Bone marrow (tissue), 2 donors: Measurements from ENCODE around the gene ABCF2.

Source experiments
- DNase-seq, 2 donors: peaks; one replicate each; lab custom pipeline; 2025; lab: John Stamatoyannopoulos, UW

Gene ABCF2

DNA sequence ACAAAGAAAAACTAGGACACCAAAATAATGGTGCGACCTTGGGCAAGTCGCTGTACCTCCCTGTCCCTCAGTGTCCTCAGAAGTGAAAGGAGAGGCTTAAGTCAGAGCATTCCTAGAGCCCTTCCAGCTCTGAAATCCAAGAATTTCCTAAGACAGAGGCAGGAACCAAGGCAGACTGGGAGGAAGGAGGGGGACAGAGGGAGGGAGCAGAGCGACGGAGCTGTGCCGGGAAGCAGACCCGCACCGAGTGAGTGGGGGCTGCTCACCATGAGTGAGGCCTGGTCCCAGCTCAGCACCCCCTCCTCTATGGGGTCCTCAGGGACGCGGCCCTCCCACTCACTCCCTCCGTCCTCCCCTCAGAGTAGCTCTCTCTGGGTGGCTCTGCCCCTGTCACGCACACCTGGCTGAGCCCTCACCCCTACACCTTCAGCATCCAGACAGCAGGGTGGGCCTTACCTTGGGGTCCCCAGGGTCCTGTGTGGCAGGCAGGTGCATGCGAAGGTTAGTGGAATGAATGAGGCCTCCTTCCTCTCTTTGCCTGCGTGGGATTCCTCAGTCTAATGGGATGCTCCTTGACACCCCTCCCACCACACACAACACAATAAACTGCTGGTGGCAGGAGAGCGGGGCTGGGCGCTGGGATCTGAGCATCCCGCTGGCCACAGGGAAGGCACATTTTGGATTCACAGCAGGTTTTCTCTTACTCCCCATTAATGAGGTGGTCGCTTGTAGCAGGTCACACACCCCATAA is 26.1 kb upstream of the ABCF2 start:
- DNase-seq: no peak

DNA sequence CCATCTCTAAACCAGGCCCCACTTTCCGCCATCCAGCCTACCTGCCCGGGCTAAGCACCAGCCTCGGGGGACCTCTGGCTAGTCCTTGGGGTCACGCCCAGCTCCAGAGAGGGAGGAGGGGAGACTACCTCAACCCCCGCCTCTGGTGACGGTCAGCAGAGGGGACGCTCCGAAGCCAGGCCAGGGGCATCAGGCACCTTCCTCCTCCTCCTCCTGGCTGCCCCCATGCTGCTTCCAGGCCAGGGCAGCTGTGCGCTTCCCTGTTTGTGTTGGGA is 25.5 kb upstream of the ABCF2 start:
- no peak for DNase-seq

DNA sequence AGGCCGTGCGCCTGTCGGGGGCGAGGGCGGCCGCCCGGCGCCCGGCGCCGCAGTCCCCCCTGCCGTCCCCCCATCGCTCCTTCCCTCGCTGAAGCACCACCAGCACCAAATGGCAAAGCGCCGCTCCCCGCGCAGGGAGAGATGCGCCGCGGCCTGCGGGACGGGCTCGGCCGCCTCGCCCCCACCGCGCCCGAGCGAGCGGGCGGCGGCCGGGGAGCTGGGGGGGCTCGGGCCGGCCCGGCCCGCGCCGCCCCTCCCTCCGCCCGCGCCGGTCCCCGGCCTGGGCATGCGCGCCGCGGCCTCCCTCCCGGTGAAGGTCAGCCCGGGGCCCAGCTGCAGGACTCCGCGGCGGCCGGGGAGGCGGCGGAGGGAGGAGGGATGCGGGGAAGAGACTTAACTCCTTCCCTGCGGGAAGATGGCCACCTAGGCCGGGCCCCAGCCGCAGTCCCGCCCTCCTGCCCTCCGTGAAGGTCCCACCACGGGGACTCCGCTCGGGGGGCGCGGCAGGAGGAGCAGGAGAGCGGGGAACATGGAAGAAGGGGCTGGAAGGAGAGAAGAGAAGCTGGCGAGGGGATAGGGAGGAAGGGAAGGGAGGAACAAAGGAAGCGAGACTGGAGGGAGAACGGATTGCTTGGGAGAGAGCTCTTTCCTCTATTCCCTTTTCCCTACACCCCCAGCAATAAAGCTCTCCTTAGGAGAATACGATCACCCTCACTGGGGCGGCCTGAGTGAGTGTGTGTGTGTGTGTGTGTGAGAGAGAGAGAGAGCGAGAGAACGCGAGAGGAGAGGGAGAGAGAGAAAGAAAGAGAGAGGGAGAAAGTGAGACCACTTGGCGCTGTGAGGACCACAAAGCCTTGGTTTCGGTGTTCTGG is 24.9 kb upstream of the ABCF2 start:
- DNase-seq: no peak

DNA sequence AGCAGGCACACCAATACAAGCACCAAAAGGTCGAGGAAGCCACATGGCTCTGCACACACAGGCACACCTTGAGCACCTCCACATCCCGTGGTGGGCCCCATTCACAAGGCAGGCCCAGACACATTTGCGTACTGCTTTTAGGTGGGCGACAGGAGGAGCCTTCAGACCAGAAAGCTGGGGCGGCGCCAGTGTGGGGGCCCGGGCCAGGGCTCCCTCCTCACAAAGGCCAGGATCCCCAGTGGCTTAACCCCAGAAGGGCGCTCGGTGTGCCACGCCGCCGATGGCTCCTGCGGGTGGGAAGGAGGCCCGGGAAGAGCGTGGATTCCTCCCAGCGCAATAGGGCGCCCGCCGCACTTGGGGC is 24.3 kb upstream of the ABCF2 start:
- DNase-seq: no peak

DNA sequence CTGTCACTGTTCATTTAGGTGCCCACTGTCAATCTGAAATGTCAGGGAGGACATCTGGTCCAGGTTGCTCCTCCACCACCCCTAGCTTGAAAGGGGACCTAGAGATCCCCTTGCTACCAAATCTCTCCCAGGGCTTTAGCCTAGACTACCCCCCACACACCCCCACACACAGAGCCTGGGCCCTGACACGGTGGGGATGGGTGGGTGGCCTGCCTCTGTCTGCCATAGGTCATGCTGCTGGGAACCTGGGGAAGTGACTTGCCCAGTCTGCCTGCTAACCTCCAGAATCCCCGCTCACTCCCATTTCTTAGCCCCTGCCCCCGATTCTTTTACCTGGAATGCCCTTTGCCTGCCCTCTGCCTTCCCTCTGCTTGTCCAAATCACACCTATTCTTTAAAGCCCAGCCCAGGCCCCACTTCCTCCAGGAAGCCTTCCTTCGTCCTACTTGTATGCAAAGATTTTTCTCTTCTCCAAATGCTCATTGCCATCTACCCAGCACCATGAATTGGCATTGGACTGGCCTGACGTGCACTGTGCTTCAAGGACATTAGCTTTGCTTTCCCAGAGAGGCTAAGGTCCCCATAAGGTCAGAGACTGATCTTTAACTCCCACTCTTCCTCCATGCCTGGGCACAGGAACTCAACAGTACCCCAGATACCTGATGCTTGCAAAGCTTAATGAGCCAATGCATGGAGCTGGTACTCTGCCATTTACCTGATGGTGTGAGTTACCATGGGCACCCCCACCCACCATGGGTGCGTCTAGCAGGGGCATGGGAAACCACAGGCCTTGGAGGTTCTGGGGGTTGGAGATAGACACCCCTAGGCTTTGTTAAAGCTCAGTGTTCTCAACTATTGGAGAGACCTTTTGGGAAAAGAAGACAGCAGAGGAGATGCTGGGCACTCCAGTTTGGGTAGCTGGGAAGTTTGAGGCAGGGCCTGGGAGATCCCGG is 23.5 kb upstream of the ABCF2 start:
- DNase-seq: no peak

DNA sequence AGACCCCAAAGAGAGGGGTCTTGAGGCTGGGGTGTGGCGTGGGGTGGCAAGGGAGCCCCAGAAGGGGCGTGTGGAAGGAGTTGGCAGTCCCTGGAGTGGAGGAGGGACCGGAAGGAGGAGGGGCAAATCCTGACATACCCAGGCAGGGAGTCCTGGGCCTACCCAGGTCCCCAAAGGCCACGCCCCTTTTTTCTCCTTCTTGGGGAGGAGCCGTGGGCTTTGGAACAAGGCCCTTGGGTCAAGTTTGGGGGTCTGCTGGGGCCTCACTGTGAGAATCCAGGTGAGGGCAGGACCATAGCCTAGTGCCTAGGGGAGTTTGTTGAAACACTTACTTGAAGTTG is 22.7 kb upstream of the ABCF2 start:
- no peak for DNase-seq

DNA sequence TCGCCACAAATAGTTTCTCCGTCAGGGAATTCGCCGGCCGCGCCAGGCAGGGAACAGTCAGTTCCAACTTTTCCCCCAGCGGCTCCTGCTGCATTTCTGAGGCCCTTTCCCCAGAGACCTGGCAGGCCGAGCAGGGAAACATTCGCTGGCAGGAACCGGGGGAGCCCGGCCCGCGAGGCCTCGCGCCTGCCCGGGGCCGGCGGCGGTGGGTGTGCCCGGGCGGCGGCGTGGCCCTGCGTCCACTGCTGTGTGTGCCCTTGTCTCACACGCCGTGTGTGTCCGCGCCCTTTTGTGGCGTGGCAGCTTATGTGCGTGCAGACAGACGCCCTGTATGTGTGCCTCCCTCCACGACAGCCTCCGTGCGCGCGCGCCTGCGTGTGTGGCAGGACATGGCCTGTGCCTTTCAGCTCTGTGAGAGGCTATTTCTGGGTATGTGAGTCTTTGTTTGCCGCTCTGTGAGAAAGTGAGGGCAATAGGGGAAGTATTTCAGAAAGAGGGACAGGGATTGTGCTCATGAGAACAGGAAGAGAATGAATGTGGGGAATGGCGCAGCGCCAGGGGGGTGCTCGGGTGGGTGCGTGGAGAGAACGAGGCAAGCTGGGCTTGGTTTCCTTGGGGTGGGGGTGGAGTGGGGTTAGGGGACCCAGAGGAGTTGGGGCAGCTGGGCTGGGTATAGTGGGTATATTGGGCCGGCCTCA is 22.2 kb upstream of the ABCF2 start:
- peak; percentile 33 to 34 for DNase-seq

DNA sequence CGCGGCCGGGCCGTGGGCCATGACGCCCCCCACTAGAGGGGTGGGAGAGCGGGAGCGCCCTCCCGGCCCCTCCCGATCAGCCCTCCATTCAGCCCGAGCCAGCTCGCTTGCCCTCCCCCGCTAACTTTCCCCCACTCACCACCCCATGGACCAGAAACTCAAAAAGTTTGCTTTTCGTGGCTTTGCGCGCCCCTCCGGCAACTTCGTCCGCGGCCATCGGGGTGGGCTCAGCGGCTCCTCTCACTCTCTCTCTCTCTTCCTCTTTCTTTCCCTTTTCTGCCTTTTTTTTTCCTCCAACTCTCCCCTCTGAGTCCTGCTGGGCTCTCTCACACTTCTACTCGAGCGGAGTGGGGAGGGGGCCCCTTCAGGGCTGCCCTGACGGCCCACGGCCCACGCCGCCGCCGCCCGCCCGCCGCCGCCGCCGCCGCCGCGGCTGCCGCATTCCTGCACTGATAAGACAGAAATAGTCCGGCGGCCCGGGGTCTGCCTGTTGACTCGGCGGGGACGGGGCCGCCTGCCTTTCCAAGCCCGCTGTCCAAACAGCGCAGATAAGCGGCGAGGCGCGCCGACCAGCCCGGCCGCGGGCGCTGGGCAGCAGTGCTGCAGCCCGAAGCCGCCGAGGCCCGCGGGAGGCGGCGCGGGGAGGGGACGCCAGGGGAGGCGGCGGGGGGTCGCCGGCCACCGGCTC is 21.5 kb upstream of the ABCF2 start, which contains the start of gene SMARCD3:
SMARCD3 (minus strand) TSS at position 349 of the 688 bp plus-strand sequence; CDS start at position 217, 132 bp downstream.
- no peak for DNase-seq

DNA sequence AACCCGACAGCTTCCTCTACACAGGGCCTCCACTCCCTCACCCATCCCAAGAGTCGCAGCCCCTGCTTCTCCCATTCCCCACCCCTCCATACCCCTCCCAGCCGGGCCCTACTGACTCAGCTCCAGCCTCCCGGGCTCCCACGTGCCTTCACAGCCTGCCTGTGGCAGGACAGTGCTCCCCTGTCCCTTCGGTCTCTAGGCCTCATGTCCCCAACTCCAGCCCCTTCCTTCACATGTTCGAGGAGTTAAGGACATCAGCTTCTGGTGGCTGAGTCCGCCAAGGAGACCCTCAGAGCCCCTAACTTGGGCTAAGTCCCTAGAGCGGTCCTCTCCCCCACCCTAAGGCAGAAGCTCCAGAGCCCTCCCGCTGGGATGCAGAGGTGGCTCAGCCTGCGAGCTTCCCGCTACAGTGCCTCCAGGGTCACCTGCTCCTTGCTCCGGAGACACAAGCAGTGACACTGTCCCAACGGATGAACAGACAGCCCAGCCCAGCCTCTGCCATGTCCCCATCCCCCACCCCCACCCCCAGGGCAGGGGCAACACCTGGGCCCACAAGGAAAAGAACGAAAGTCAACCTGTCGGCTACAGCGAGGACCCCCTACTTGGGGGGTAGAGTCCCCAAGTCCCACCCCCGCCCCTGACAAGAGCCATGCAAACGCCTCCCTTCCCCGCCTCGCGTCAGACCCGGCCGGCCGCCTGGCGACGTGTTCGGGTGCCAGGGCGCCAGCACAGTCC is 20.8 kb upstream of the ABCF2 start:
- DNase-seq: no peak

DNA sequence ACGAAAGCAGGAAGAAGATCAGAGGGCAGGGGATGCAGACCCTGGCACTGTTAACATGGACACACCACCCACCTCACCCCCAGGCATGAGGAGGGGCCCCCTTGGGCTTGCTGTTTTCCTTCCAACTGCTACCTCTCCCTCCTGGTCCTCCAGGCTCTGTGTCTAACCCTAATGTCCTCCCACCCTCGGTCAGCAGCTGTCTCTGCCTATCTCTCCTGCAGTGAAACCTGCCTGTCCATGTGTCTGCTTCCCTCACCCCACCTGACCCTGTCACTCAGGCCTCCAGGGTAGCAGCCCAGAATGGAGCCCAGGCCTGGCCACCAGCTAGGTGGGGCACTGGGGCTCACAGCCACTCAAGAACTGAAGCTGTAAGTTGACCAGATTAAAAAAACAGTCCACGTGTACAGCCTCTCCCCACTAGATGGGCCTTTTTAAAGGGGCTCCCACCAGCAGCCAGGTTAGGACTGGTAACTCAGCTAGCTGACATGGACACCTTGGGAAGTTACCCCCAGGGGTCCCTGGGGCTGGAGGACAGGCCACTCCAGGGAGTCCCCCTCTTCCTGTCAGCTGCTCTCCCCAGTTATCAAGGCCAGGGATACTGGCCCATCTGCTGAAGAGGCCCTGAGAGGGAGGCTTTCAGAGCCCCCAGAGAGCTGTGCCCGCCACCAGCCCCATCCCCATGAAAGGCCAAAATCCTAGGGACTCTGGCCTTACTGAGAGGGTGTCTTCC is 20.0 kb upstream of the ABCF2 start:
- no peak for DNase-seq

DNA sequence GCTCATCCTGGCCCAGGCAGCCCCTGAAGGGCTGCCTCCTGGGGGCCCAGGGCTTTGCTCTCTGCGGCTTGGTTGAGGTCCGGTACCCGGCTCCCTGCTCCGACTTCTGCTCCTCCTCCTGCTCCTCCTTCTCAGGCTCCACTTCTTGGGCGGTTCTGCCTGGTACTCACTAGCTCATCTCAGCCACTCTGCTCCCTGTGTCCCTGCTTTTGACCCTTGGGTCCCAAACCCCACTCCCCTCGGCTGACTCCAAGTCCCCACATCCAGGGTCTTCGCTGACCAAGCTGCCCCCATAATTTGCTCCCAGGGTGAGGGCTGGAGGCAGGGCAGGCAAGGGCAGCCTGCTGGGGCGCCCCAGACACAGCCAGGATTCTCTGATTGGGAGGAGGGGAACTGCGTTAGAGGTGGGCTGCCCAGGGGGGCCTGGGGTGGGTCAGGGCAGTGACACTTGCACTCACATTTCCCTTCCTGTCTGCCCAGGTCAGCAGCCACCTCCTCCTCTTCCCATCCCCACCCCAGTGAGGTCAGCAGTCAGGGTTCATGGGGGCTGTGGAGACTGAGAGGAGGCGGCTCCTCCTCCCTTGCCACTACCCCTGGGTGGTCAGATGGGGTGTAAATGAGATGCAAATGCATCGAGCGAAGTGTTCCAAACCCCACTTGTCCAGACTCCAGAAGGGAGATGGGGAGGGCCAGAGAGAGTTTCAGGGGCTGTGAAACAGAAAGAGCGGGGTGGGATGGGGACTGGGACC is 19.3 kb upstream of the ABCF2 start:
- DNase-seq: no peak

DNA sequence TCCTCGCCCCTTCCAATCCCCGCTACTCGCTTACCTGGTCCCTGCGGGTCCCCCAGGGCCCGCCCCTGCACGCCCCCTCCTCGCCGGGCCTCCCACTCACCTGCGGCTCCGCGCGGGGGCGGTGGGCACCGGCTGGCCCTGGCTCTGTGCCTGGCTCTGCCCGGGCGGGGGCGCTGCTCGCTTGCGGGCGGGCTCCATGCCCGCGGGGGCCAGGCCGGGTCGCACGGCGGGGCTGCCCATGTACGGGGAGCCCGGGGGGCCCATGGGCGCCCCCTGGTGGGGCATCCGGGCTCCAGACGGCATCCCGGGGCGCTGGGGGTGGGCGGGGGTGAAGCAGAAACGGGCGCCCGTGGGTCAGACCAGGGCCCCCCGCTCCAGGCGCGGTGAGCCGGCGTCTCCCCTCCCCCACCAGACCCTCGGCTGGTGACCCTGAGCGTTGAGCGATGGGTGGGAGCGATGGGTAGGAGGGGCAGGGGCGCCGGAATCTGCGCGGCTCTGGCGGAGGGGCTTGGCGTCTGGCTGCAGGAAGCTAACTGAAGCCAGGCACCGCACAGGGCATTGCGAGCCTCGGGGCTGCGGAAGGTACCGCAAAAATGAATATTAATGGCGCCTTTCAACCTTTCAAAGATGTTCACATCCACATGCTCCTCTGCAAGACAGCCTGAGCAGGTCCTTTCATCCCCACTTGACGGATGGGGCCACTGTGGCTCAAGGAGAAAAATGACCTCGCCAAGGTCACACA is 18.5 kb upstream of the ABCF2 start:
- no peak for DNase-seq

DNA sequence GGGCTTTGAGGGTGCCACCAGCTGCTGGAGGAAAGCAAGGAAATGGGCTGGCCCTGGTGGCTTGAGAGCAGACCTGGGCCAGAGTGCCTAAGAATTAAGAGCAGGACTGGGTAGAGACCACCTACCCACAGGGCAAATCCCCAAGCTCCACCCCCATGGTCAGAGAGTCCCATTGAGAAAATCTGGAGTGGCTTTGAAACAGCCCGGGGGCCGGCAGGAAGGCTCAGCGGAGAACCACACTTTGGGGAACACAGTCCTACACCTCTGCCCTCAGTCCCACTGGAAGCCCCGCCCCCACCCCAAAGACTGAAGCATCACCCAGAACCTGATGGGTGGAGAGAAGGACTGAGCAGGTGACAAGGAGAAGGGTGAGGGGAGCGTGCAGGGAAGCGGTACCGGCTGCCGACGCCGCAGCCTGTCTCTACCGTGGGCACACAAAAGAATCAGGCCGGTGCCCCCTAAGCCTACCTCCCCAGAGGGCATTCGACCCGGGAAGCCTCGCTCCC is 17.9 kb upstream of the ABCF2 start:
- DNase-seq: no peak

DNA sequence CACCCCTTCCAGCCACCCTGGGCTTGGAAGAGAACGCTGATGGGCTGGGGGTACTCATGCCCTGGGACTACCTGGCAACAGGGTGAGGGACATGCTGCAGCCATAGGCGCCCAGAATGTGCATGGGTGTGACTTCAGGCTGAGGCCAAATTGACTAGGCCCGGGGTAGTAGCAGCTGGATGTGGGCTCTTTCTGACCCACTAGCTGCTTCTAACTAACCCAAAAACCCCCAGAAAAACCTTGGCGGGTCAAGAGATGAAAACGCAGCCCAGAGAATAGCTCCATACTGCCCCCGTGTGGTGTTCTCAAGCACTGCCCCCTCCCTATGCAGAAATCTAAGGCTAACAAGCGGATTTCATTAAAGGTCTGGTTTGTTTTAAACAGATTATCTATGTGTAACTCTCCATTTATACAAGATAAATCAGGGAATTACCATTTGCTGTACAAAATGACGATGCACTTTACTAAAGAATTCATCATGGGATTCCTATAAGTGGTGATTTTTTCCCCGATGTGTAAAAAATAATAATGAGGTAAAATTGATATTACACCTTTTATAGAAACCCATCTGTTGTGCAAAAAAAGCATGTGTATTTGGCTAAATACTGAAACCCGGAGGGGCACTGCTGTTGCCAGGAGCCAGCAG is 17.3 kb upstream of the ABCF2 start:
- DNase-seq: peak in 1 of 2 donors; percentile 58

DNA sequence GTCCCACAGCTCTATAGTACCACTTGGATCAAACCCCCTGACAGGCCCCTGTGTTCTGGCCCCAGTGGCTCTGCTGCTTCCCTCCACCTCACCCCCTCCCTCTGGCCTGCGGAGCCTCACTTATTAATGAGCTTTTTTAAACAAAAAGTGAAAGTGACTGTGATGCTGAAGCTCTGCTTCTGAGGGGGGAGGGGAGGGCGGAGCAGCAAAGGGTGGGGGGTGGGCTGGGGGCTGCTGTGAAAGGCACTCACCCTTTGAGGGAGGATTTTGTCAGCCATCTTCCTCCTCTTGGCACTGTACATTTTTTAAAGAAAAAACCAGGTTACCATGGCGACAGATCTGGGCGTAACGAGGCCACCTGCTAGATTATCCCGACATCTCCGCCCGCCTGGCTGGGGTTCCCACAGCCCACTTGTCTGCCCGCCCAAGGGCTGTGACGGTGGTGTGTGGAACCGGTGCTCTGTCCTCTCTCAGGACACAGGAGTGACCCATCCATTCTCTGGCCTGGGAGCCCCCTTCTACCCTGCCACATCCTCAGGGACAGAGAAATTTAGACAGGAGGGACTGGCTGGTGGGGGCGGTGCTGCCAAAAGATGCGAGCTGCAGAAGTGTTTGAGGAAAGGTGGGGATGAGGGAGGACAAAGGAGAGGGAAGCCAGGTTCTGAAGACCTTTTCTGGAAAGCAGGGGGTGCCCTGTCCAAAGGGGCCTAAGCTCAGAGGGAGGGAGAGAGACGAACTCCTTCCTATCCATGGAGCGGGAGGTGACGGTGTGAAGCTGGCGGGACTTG is 16.6 kb upstream of the ABCF2 start:
- peak in 1 of 2 donors; percentile 25 for DNase-seq

DNA sequence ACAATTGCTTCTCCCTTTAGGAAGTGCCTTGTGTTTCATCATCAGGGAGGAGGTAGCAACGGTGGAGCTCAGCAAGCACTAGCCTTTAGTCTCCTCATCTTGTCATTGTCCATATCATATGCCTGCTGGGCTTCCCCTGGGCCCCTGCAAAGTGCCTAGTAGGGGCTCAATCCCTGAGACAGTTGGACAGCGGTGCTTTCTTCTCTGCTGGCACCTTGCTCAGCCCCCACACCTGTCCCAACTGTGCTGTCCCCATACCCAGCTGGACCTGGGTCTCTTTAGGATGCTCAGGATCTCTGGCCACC is 16.0 kb upstream of the ABCF2 start:
- no peak for DNase-seq
